Thyroid gland (tissue), 4 donors: ENCODE results near the gene GPR50.

Experiments
- POLR2A ChIP-seq, 2 donors: fragments of 450-650 bp; IDR thresholded peaks; one replicate each; pipeline ENCODE4 v1.6.1; 2017; ENCODE audit warnings: antibody characterized with exemption in 2 of 2, mild to moderate bottlenecking in 2 of 2, moderate library complexity in 1 of 2
- TF ChIP-seq, protein P1 (sequence below), 6 experiments: fragments of 200-600 bp in 3 of 6; fragments of 450-650 bp in 3 of 6; sonication (generic) in 3 of 6; IDR thresholded peaks; one replicate each; pipeline ENCODE4 v1.5.1; 2016 to 2019; ENCODE audit warnings: antibody characterized with exemption in 6 of 6, mild to moderate bottlenecking in 2 of 6, inconsistent platforms in 1 of 6, moderate library complexity in 1 of 6

DNA sequence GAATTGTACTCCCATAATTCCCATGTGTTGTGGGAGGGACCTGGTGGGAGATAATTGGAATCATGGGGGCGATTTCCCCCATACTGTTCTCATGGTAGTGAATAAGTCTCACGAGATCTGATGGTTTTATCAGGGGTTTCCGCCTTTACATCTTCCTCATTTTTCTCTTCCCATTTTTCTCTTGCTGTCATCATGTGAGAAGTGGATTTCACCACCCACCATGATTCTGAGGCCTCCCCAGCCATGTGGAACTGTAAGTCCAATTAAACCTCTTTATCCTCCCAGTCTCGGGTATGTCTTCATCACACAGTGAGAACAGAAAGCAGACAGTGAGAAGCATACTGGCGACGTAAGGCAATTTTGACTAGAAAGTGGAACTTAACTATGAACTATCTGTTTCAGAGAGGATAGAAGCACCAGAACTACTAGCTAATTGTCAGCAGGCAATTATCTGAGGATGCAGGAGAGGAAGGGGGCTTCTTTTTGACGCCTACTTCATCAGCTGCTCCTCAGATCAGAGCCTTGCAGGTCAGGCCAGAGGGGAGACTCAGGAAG, 8.5 kb upstream of the GPR50 start:
- TF ChIP-seq, protein P1, sequence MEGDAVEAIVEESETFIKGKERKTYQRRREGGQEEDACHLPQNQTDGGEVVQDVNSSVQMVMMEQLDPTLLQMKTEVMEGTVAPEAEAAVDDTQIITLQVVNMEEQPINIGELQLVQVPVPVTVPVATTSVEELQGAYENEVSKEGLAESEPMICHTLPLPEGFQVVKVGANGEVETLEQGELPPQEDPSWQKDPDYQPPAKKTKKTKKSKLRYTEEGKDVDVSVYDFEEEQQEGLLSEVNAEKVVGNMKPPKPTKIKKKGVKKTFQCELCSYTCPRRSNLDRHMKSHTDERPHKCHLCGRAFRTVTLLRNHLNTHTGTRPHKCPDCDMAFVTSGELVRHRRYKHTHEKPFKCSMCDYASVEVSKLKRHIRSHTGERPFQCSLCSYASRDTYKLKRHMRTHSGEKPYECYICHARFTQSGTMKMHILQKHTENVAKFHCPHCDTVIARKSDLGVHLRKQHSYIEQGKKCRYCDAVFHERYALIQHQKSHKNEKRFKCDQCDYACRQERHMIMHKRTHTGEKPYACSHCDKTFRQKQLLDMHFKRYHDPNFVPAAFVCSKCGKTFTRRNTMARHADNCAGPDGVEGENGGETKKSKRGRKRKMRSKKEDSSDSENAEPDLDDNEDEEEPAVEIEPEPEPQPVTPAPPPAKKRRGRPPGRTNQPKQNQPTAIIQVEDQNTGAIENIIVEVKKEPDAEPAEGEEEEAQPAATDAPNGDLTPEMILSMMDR (IDR thresholded peaks at IDR 0.05): no peak
- TF ChIP-seq POLR2A (IDR thresholded peaks at IDR 0.05): no peak
